RKO (cell line): ENCODE results near the gene CTSW.

Experiments used
- DNase-seq: peaks from one replicate; pipeline ENCODE4 v3.0.0-alpha.2; 2016; ENCODE audit warnings: low spot score

Gene CTSW

DNA sequence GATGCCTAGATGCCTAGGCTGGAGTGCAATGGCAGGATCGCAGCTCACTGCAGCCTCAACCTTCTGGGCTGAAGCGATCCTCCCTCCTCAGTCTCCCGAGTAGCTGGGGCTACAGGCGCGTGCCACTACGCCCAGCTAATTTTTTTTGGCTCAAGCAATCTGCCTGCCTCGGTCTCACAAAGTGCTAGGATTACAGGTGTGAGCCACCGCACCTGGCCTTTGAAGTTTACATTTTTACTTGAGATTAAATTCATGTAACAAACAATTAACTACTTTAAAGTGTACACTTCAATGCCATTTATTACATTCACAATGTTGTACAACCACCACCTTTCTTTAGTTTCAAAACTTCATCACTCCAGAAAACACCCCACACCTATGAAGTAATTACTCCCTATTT is 24.1 kb downstream of the CTSW start:
- peak; percentile 34 for DNase-seq

DNA sequence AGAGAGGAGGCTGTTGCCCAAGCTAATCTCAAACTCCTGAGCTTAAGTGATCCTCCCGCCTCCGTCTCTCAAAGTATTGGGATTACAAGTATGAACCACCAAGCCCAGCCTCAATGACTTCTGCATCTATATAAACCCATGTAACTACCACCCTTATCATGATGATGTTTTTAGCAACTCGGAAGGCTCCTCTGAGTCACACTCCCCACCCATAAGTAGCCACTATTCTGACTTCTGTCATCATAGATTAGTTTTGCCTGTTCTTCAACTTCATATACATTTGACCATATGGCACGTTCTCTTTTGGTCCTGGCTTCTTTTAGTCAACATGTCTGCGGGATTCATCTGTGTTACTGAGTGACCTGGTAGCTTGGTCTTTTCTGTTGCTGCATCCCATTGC is 27.0 kb downstream of the CTSW start:
- DNase-seq: peak; percentile 78

DNA sequence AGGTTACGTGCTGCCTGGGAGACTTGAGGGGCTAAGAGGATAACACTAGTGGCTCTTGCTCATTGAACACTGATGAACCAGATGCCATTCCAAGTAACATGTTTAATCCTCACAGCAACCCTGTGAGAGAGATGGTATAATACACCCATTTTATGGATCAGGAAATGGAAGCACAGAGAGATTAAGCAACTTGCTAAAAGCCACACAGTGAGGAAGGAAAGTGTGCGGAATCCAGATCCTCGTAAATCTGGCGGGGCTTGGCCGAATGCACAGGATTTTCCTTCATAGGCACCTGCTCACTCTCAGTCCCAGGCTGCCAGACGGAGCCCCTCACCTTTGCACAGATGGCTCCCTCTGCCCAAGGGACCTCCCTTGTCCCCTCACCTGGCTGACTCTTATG is 28.2 kb downstream of the CTSW start:
- peak; percentile 61 for DNase-seq

DNA sequence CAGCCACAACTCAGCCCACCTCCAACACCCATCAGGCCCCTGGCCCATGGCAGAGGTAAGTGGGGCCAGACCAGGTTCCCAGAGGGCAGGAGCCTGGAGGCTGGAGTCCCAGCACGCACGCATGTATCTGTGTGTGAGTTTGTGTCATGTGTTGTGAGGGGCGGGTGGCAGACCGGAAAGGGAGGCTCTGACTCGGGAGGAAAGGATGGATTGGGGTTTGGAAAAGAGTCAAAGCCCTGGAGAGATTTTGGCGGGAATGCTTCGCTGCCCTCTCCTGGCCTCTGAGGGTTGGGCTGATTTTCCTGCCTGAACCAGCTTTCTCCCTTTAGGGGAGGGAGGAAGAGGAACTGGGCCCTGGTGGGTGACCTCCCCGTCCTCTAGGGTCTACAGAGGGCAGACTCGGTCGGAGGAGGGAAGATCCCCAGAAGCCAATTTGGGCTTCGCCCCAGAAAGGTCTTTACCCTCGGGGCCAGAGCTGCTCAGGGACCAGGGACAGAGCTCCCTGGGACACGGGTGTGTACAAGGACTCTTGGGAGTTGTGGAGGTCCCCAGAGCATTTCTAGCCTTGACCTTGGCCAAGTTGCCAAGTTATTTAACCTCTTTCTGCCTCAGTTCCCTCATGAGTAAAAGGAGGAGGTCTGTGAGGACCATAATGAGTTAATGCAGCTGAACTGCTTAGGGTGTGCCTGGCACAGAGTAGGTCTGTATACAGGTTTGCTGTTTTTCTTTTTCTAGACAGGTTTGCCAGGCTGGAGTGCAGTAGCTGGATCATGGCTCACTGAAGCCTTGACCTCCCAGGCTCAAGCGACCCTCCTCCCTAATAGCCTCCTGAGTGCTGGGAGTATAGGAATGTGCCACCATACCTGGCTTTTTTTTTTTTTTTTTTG is 32.3 kb downstream of the CTSW start:
- DNase-seq: peak; percentile 97

DNA sequence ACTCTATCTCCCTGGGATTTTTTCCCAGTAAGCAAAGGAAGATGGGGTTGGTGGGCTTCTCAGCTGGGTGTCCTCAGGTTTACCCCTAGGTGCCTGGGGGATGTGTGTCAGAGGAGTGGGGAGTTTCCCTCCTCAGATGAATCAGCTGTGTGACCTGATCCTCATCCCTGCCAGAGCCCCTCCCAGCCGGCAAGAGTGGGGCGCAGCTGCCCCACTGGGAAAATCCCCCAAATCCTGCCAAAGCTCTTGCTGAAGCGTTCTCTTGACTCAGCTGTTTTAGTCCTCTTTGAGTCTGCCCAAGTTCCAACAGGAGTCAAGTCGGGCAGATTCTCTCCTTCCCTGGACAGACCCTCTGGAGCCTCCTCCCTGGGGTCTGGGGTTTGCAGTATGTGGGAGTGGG is 33.2 kb downstream of the CTSW start:
- peak; percentile 96 for DNase-seq

DNA sequence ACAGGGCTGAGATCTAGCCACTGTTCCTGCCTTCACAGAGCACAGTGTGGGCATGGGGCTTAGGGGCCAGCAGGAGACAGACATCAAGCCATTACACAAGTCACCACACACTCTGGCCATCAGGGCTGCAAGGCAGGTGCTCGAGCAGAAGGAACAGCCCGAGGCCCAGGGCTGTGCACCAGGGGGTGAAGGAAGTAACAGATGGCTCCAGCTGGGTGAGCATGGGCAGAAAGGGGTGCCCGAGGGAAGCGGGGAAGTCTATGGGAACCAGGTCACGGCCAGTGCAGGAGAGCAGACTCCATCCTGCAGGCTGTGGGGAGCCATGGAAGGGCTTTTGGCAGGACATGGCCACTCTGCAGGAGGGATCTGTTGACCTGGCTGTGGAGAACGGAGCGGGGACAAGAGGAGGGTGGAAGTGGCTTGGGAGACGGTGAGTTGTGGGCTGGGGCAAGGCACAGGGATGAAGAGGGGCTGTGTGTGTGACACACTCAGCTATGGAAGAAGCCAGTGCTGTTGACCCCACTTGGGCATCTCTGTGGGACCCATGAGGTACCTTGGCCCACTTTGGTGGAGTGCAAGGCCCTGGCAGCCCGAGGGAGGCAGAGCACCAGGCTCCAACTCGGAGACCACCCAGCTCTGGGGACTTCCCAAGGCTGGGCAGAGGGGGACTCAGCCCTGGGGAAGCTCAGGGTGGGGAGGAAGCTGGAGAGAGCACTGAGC is 35.6 kb downstream of the CTSW start:
- peak; percentile 75 for DNase-seq

DNA sequence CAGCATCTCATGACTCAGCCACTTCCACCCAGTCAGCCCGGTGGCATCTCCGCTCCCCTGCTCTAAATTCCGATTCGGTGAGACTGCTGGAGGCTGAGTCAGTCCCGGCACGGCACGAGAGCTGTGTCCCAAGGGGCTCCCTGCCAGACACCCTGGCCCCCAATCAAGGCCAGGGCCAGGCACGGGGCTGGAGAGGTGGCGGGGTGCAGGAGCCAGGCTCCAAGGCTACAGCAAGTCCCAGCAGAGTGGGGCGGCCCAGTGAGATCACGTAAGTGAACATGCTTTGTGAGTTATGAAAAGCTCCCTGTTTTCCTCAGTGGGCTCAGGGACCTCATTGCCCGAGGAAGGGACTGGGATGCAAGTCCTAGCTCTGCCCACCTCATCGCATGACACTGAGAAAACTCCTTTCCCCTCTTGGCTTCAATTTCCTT is 36.2 kb downstream of the CTSW start:
- DNase-seq: peak; percentile 99

DNA sequence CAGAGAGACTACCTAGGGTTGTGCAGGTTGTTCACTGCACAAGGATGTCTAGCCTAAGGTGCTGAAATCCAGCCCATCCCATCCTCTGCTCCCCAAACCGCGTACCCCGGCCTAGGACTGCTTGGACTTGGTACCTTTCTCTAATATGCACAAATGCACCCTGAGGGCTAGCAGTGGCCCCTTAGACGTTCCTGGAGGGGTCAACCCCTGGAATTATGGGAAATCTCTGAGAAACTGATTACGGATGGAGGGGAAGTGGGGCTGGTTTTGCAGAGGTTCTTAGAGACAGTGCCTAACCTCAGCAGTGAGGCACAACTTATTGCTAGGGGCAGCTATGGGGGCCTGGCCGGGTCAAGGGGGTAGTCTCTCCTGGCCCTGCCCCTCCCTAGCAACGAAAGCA is 36.8 kb downstream of the CTSW start:
- peak; percentile 66 for DNase-seq

DNA sequence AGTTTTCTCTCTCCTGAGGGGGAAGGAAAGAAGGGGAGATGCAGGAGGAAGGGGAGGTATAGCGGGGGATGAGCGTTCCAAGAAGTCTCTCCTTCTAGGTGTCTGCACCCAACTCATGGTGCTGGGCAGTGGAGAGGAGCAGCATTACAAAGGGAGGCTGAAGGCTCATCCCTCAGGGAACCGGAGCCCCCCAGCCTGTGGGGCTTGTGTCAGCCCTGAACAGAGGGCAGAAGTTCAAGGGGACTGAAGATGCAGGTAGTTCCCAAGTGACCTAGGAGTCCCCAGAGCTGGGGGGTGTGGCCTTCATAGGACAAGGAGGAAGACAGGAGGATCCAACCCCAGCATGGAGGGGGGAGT is 37.4 kb downstream of the CTSW start:
- DNase-seq: peak; percentile 72

DNA sequence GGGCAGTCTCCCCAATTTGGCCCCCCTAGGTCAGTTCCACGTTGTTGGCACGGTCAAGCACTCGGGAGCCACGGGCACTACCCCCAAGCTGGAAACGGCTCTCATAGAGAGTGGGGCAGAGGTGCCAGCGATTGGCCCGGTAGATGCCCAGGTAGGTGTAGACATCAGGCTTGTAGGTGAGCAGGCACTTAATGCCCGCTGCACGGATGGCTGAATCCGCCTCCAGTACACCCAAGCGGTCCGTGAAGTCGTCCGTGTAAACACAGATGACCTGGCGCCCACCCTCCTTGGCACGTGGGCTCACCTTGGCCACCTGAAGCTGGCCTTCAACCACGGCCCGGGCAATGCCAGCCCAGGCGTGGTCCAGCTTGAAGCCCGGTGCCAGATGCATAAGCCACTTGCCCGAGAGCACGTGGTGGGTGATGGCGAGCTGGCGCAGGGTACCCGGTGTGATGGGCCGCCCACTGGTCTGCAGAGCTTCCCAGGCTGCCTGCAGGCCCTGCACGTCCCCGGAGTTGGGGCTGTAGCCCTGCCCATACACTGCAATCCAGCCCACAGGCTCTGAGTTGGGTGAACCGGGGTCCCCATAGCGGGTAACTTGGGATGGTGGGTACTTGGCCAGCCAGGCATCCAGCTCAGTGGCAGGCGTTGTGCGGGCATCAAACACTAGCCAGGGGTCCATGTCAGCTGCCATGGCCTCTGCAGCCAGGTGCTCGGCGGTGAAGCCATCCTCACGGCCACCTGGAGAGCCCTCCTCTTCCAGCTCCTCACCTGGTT is 38.0 kb downstream of the CTSW start:
- DNase-seq: peak; percentile 71

DNA sequence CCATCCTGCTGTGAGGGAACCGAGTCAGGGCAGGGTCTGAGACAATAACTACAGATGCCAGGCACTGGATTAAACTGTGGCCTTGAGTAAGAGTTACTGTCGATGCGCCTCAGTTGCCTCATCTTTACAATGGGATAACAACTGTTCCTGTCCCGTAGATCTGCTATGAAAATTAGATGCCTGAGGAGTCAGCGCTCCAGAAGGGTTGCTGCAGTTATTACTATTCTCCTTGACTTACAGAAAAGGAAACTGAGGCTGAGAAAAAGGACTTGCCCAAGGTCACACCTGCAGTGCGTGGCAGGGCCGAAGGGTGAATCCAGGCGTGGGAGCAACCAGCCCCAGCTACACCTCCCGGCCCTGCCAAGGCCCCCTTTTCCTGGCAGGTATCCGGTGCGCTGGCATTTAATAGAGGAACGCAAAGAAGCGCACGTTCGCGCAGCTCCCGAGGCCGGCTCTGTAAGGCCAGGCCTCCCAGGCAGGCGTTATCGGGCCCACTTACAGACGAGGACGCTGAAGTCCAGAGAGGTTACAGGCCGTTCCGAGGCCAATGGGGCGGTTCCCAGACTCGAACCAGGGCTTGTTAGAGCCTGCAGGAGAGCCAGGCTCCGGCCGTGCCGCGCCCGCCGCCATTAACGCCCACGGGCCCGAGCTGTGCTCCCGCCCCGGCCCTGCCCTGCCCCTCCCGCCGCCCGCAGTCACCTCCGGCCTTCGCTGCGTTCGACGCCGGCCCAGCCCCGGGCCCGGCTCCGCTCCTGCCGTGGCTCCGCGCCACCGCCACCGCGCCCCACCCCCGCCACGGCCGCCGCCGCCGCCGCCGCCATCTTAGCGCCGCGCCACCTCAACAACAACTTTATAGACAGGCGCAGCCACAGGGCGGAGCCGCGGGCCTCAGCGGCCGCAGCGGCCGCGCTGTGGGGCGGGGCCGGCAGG is 38.8 kb downstream of the CTSW start, which contains the start of gene C11orf68:
Gene C11orf68, minus strand, starts transcription at position 852 of the 930 bp plus-strand sequence. Its CDS starts 31 bp downstream, at position 821.
- DNase-seq: peak; percentile 73

DNA sequence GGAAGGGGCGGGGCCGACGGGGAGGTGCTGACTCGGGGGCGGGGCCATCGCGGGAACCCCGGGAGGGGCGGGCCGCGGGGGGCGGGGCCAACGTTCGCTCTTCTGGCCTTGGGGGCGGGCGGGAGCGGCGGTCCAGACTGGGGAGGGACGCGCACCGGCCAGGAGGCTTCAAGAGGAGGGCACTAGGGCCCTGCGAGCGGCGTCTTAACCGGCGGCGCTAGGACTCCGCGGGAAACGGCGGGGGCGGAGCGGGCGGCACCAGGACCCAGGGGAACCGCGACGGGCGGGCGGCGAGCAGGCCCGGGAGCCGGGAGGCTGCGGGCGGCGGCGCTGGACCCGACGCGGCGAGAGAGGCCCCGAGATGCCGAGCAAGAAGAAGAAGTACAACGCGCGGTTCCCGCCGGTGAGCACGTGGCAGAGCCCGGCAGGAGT is 39.5 kb downstream of the CTSW start, which contains the start of gene DRAP1:
Gene DRAP1, plus strand, starts transcription at position 286 of the 432 bp plus-strand sequence. Its CDS starts 76 bp downstream, at position 362.
- peak; percentile 98 for DNase-seq

DNA sequence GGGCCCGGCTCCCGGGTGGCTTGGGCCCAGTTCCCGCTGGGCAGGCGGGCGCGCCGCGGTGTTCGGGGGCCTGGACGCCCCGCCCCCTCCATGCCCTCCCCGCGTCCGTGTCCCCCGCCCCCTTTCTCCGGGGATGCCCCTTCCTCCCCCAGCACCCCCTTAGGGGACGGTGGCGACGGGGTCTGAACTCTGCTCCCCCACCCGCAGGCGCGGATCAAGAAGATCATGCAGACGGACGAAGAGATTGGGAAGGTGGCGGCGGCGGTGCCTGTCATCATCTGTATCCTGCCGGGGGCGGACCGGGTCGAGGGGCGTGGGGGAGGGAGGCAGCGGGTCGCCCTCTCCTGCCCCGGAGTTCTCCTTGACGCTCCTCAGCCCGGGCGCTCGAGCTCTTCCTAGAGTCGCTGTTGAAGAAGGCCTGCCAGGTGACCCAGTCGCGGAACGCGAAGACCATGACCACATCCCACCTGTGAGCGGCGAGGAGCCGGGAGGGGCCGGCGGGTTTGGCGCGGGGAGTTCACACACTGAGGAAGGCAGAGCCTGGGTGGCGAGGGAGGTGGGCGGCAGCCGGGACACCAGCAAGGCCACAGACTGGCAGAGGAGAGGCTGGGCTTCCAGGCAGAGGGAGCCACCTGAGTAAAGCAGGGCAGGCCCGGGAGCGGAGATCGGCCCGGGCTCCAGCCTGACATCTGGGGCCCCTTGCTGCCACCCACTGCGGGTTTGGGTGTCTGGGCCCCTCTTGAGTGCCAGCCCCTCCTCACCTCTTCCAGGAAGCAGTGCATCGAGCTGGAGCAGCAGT is 40.1 kb downstream of the CTSW start:
- DNase-seq: peak; percentile 66

DNA sequence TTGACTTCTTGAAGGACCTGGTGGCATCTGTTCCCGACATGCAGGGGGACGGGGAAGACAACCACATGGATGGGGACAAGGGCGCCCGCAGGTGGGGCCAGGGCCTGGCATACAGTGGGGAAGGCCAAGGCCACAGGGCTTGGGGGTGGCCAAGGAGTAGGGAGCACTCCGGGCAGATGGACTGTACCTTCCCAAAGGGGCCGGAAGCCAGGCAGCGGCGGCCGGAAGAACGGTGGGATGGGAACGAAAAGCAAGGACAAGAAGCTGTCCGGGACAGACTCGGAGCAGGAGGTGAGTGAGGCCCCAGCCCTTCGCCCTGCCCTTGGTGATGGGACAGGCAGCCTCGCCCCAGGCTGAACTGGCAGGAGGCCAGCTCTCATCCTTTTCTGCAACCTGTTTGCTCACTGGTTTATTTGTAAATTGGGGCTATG is 40.8 kb downstream of the CTSW start:
- DNase-seq: peak; percentile 60

DNA sequence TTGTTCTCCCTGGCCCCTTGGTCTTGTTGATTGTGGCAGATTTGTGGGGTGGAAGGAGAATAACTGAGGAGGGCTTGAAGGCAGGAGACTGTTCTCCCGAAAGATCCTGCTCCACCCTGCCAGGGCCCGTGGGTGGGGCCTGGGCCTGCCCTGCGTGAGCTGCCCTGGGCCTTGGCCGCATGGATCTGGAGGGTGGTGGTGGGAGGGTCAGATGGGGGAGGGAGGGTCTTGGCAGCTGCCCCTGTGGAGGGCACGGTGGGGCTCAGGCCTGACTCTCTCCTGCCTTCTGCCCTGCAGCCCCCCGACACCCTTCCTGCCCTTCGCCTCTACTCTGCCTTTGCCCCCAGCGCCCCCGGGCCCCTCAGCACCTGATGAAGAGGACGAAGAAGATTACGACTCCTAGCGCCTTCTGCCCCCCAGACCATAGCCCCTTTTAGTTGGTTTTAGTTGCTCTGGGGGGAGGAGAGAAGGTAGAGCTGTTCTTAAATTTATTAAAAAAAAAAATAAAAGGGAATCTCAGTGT is 41.5 kb downstream of the CTSW start:
- no peak for DNase-seq

DNA sequence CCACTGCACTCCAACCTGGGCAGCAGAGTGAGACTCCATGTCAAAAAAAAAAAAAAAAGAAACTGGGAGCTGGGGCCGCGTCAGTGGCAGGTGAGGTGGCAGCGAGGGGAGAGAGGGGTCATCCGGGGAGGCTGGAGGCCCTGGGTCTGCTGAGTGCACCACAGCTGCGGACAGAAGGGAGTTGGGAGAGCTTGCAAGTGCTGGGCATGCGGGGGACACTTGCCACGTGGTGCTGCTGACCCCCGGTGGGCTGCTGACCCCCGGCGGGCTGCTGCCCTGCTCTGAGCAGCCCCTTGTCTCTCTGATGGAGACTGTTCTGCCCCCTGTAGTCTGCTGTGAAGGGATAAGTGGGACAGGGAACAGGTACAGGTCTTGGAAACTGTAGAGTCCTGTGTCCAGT is 42.2 kb downstream of the CTSW start:
- DNase-seq: no peak

DNA sequence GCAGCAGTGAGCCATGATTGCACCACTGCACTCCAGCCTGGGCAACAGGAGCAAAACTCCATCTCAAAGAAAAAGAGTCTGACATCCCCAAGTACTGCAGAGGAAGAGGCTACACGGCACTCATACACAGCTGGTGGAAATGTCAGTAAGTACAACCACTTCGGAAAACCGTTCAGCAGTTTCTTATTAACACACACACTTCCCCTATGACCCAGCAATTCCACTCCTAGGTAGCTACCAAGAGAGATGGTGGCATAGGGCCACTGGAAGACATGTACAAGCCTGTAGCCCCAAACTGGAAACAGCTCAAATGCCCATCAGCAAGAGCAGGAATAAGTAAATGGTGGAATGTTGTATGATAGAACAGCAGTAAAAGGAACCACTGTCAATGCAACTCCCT is 42.9 kb downstream of the CTSW start:
- no peak for DNase-seq

DNA sequence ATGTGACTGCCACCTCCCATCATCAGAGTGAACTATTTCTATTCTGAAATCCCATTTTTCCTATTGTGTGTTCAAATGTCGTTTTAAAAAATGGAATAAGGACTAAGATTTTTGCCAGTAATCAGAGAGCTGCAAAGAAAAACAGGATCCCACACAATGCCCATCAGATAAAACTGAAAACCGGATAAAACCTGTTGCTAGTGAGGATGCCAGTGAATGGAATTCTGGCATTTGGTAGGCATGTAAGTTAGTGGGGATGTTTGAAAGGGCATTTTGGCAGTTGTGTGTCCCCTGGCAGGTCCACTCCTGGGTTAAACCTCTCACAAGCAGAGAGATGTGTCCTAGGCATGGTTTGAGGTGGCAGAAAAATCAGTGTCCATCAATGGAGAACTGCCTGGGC is 45.8 kb downstream of the CTSW start:
- DNase-seq: no peak

DNA sequence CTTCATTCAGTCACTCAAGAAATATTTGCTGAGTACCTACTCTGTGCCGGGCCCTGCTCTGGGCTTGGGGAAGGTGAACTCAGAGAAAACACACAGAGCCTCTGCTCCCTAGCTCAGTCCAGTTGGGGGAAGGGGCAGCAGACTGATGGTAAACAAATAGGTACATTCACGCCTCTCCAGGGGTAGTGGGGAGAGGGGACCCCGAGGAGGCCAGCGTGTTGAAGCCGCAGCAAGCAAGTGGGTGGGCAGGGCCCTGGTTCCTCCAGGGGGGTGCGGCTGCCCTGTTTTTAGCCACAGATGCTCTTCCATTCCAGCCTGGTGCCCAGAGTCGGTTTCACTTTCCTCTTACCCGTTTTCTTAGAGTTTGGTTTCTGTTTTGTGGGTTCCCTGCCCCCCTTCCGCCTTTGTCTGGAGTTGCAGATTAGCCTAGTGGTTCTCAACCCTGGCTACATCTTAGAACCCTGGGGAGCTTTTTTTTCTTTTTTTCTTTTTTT is 48.3 kb downstream of the CTSW start:
- no peak for DNase-seq

DNA sequence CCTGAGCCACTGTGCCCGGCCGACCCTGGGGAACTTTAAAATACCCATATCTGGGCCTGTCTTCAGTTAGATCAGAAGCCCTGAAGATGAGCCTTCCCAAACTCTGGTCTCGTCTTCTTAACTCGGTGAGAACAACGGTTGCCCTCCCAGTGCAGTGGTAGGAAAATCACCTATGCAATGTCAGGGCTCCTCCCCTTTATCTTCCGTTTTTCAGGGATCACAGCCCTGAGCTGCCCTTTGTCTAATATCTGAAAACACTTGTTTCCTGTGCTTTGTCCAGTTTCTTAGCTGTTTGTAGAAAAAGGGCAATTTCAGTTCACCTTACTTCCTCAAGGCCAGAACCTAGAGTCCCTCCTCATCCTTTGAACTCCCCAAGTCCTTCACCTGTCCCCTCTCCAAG is 49.0 kb downstream of the CTSW start:
- DNase-seq: no peak
